PFSK-1 (cell line): ENCODE measurements around the gene PHC2.

Experiments
- FOXP2 ChIP-seq: optimal IDR thresholded peaks from 2 replicates; pipeline ENCODE3; 2011; ENCODE audit warnings: borderline replicate concordance, control low read depth, inconsistent platforms; ENCODE audit not compliant: insufficient read depth; ENCODE audit errors: extremely low read length, extremely low read depth
- POLR2AphosphoS5 ChIP-seq: IDR thresholded peaks from 2 replicates; pipeline ENCODE4 v1.6.1; 2012; ENCODE audit warnings: low read depth, mild to moderate bottlenecking, control low read depth, low read length, moderate library complexity
- REST ChIP-seq, 2 experiments: IDR thresholded peaks; 2 replicates each; pipeline versions ENCODE4 v1.6.1 to v1.8.0; 2011 to 2012; ENCODE audit warnings: low read depth in 2 of 2, low read length in 2 of 2, control low read depth in 1 of 2, inconsistent platforms in 1 of 2, mild to moderate bottlenecking in 1 of 2, moderate library complexity in 1 of 2; ENCODE audit not compliant: insufficient read depth in 1 of 2
- TAF1 ChIP-seq: IDR thresholded peaks from 2 replicates; pipeline ENCODE4 v1.6.1; 2012; ENCODE audit warnings: low read length, control low read depth, borderline replicate concordance; ENCODE audit not compliant: insufficient read depth

GRCh38 chr1:33441088-33441745 lies 10.3 kb upstream of the PHC2 start:
- TF ChIP-seq POLR2AphosphoS5 (no peak), REST (IDR thresholded peaks at IDR 0.05; ENCODE audit: insufficient read depth in 1 of 2, low read depth in 2 of 2, low read length in 2 of 2) (no peak), TAF1 (no peak), FOXP2 (no peak)
